Esophagus (tissue), 2 donors: Measurements from ENCODE around the gene DMD. TPM values are rescaled to one million over a fixed set of nuclear protein-coding genes. Genes with fewer than 3 reads are reported as not detected.

ENCODE experiments used
- H3K27ac ChIP-seq, 2 donors: one replicate each; pipeline ENCODE4 v1.5.1; 2013; ENCODE audit warnings: low read depth in 2 of 2, mild to moderate bottlenecking in 2 of 2, inconsistent platforms in 1 of 2, low read length in 1 of 2, moderate library complexity in 1 of 2
- H3K27me3 ChIP-seq, 2 donors: one replicate each; pipeline ENCODE4 v1.6.1; 2013; ENCODE audit warnings: low read length in 2 of 2, control low read depth in 1 of 2, mild to moderate bottlenecking in 1 of 2; ENCODE audit not compliant: insufficient read depth in 2 of 2, control insufficient read depth in 1 of 2
- H3K36me3 ChIP-seq, 2 donors: one replicate each; pipeline ENCODE4 v1.6.1; 2013; ENCODE audit warnings: low read length in 1 of 2; ENCODE audit not compliant: control insufficient read depth in 2 of 2, insufficient read depth in 2 of 2
- H3K4me1 ChIP-seq, 2 donors: one replicate each; pipeline ENCODE4 v1.6.1; 2013; ENCODE audit warnings: low read length in 1 of 2; ENCODE audit not compliant: control insufficient read depth in 2 of 2, insufficient read depth in 2 of 2
- H3K4me3 ChIP-seq, 2 donors: one replicate each; pipeline ENCODE4 v1.5.1; 2013; ENCODE audit warnings: low read length in 2 of 2, mild to moderate bottlenecking in 2 of 2, low read depth in 1 of 2, moderate library complexity in 1 of 2
- H3K9me3 ChIP-seq, 2 donors: one replicate each; pipeline ENCODE4 v1.6.1; 2013; ENCODE audit warnings: mild to moderate bottlenecking in 2 of 2, low read depth in 1 of 2, low read length in 1 of 2, moderate library complexity in 1 of 2; ENCODE audit not compliant: control insufficient read depth in 2 of 2, insufficient read depth in 1 of 2
- WGBS, 2 donors: extraction: QIAGEN DNeasy Blood & Tissue Kit; methylation state at CpG; one replicate each; pipeline ENCODE4 v1.1.7; 2013; 5-methylcytosine and 5-hydroxymethylcytosine counted together
- polyA plus RNA-seq, 2 donors: library from polyadenylated mRNA; stranded (reverse); fragments of 200-250 nt; gene quantifications; one replicate each; pipeline ENCODE4 v1.2.3, GENCODE V29; 2013
- donor health status: healthy with polysubstance abuse.
- donor health status: Bipolar disorder and iron deficiency.

DMD gene
- polyA plus RNA-seq, 2 donors, result 2.4 to 3.6 TPM

- Histone ChIP-seq H3K27ac (no peak overlapping the region), H3K27me3 (no peaks in the 10 kb centered on the region), H3K4me3 (no peak overlapping the region), H3K9me3 (no peaks in the 10 kb centered on the region), H3K36me3 (no peaks in the 10 kb centered on the region), H3K4me1 (no peaks in the 10 kb centered on the region)
- 79 to 82% methylated on average over 5 of the region's 5 CpGs for WGBS, 2 donors
Observed at GRCh38 chrX:32678487-32678886, 532.9 kb downstream of the DMD start.

GRCh38 chrX:32673193-32673592 is 538.2 kb downstream of the DMD start:
- Histone ChIP-seq H3K27ac (no peak overlapping the region), H3K4me1 (no peaks in the 10 kb centered on the region), H3K27me3 (no peaks in the 10 kb centered on the region), H3K9me3 (no peaks in the 10 kb centered on the region), H3K4me3 (no peak overlapping the region), H3K36me3 (no peaks in the 10 kb centered on the region)
- WGBS, 2 donors, result 32 to 44% methylated on average over 4 of the region's 4 CpGs

- Histone ChIP-seq H3K27ac (no peak overlapping the region), H3K27me3 (no peaks in the 10 kb centered on the region), H3K4me3 (no peak overlapping the region), H3K4me1 (no peaks in the 10 kb centered on the region), H3K36me3 (no peaks in the 10 kb centered on the region), H3K9me3 (no peaks in the 10 kb centered on the region)
- 79 to 92% methylated on average over 2 of the region's 2 CpGs for WGBS, 2 donors
Observed at GRCh38 chrX:32662516-32662915, 548.8 kb downstream of the DMD start.

GRCh38 chrX:32644476-32645245 is 566.7 kb downstream of the DMD start:
- no peaks in the 10 kb centered on the region for H3K27me3 ChIP-seq

GRCh38 chrX:32642283-32642682 is 569.1 kb downstream of the DMD start:
- WGBS, 2 donors, result 74 to 78% methylated on average over 3 of the region's 3 CpGs
- H3K4me1 ChIP-seq, result no peaks in the 10 kb centered on the region
- no peaks in the 10 kb centered on the region for H3K36me3 ChIP-seq
- no peak overlapping the region for H3K27ac ChIP-seq
- no peaks in the 10 kb centered on the region for H3K27me3 ChIP-seq
- H3K4me3 ChIP-seq, result no peak overlapping the region
- no peaks in the 10 kb centered on the region for H3K9me3 ChIP-seq

More at GRCh38 chrX:32644476-32645245, 566.7 kb downstream of the DMD start:
- no peaks in the 10 kb centered on the region for H3K36me3 ChIP-seq
- H3K27ac ChIP-seq, result no peak overlapping the region
- H3K4me1 ChIP-seq, result no peaks in the 10 kb centered on the region
- 60 to 72% methylated on average over 9 of the region's 9 CpGs for WGBS, 2 donors
- no peak overlapping the region for H3K4me3 ChIP-seq
- no peaks in the 10 kb centered on the region for H3K9me3 ChIP-seq

GRCh38 chrX:32618154-32618553 is 593.2 kb downstream of the DMD start:
- WGBS, 2 donors, result 75 to 84% methylated on average over 5 of the region's 5 CpGs
- H3K9me3 ChIP-seq, result no peaks in the 10 kb centered on the region
- no peaks in the 10 kb centered on the region for H3K4me1 ChIP-seq
- H3K27me3 ChIP-seq, result no peaks in the 10 kb centered on the region
- H3K4me3 ChIP-seq, result no peak overlapping the region
- H3K27ac ChIP-seq, result no peak overlapping the region
- H3K36me3 ChIP-seq, result no peaks in the 10 kb centered on the region

GRCh38 chrX:32614707-32615106 is 596.6 kb downstream of the DMD start:
- H3K36me3 ChIP-seq, result no peaks in the 10 kb centered on the region
- no peaks in the 10 kb centered on the region for H3K4me1 ChIP-seq
- H3K27ac ChIP-seq, result no peak overlapping the region
- WGBS, 2 donors, result 70 to 83% methylated on average over 2 of the region's 2 CpGs
- H3K27me3 ChIP-seq, result no peaks in the 10 kb centered on the region
- no peak overlapping the region for H3K4me3 ChIP-seq
- no peaks in the 10 kb centered on the region for H3K9me3 ChIP-seq

- no peaks in the 10 kb centered on the region for H3K4me1 ChIP-seq
- H3K4me3 ChIP-seq, result no peak overlapping the region
- no peaks in the 10 kb centered on the region for H3K27me3 ChIP-seq
- no peaks in the 10 kb centered on the region for H3K9me3 ChIP-seq
- WGBS, 2 donors, result 57 to 58% methylated on average over 4 of the region's 4 CpGs
- H3K27ac ChIP-seq, result no peak overlapping the region
- no peaks in the 10 kb centered on the region for H3K36me3 ChIP-seq
Observed at GRCh38 chrX:32599156-32599555, 612.2 kb downstream of the DMD start.

GRCh38 chrX:32598707-32599106 is 612.6 kb downstream of the DMD start:
- no peaks in the 10 kb centered on the region for H3K9me3 ChIP-seq
- no peaks in the 10 kb centered on the region for H3K36me3 ChIP-seq
- no peaks in the 10 kb centered on the region for H3K4me1 ChIP-seq
- H3K27ac ChIP-seq, result no peak overlapping the region
- H3K27me3 ChIP-seq, result no peaks in the 10 kb centered on the region
- 82 to 89% methylated on average over 4 of the region's 4 CpGs for WGBS, 2 donors
- no peak overlapping the region for H3K4me3 ChIP-seq

- H3K36me3 ChIP-seq, result no peaks in the 10 kb centered on the region
- no peaks in the 10 kb centered on the region for H3K27me3 ChIP-seq
- peaks cover 2% of the 10 kb centered on the region in 2 donors for H3K9me3 ChIP-seq
- no peak overlapping the region for H3K27ac ChIP-seq
- no peak overlapping the region for H3K4me3 ChIP-seq
- H3K4me1 ChIP-seq, result no peaks in the 10 kb centered on the region
- WGBS, 2 donors, result 64 to 66% methylated on average over 4 of the region's 4 CpGs
Observed at GRCh38 chrX:32597777-32598176, 613.6 kb downstream of the DMD start.
